Measurements from ENCODE around the gene DNAH1. TPM values are rescaled to one million over a fixed set of nuclear protein-coding genes. Genes with fewer than 3 reads are reported as not detected.
A peak's percentile ranks its signal among the peaks of the same experiment; 100 is the strongest.

DNAH1 gene
- total RNA-seq, 1 experiment from 2014 or later, result 1.0 TPM

- in situ Hi-C loops (cut with HindIII; ENCODE audit: low pct_unique_long_range_greater_than_20kb, low sequenced_read_pairs), result no loop called here
- peak; percentile 65 for DNase-seq (ENCODE audit: low read depth)
Measured at GRCh38 chr3:52289747-52290595, 26.1 kb upstream of the DNAH1 start.

- in situ Hi-C loops (cut with HindIII; ENCODE audit: low pct_unique_long_range_greater_than_20kb, low sequenced_read_pairs), result no loop called here
- no peak for DNase-seq (ENCODE audit: low read depth)
Measured at GRCh38 chr3:52290596-52291507, 25.3 kb upstream of the DNAH1 start.

- no peak for DNase-seq (ENCODE audit: low read depth)
- in situ Hi-C loops (cut with HindIII; ENCODE audit: low pct_unique_long_range_greater_than_20kb, low sequenced_read_pairs), result no loop called here
Measured at GRCh38 chr3:52291508-52292181, 24.5 kb upstream of the DNAH1 start.

- DNase-seq (ENCODE audit: low read depth), result no peak
- in situ Hi-C loops (cut with HindIII; ENCODE audit: low pct_unique_long_range_greater_than_20kb, low sequenced_read_pairs), result no loop called here
Measured at GRCh38 chr3:52292247-52293065, 23.7 kb upstream of the DNAH1 start.

GRCh38 chr3:52293491-52294319 is 22.4 kb upstream of the DNAH1 start:
- DNase-seq (ENCODE audit: low read depth), result no peak
- in situ Hi-C loops (cut with HindIII; ENCODE audit: low pct_unique_long_range_greater_than_20kb, low sequenced_read_pairs), result no loop called here

GRCh38 chr3:52294320-52295150 is 21.6 kb upstream of the DNAH1 start:
- in situ Hi-C loops (cut with HindIII; ENCODE audit: low pct_unique_long_range_greater_than_20kb, low sequenced_read_pairs), result no loop called here
- no peak for DNase-seq (ENCODE audit: low read depth)

- in situ Hi-C loops (cut with HindIII; ENCODE audit: low pct_unique_long_range_greater_than_20kb, low sequenced_read_pairs), result no loop called here
- no peak for DNase-seq (ENCODE audit: low read depth)
Measured at GRCh38 chr3:52295671-52296208, 20.4 kb upstream of the DNAH1 start.

- no peak for DNase-seq (ENCODE audit: low read depth)
- in situ Hi-C loops (cut with HindIII; ENCODE audit: low pct_unique_long_range_greater_than_20kb, low sequenced_read_pairs), result no loop called here
Measured at GRCh38 chr3:52297242-52298148, 18.6 kb upstream of the DNAH1 start.

- DNase-seq (ENCODE audit: low read depth), result no peak
- in situ Hi-C loops (cut with HindIII; ENCODE audit: low pct_unique_long_range_greater_than_20kb, low sequenced_read_pairs), result no loop called here
Measured at GRCh38 chr3:52298149-52299098, 17.7 kb upstream of the DNAH1 start.

- in situ Hi-C loops (cut with HindIII; ENCODE audit: low pct_unique_long_range_greater_than_20kb, low sequenced_read_pairs), result no loop called here
- no peak for DNase-seq (ENCODE audit: low read depth)
Measured at GRCh38 chr3:52299247-52299878, 16.8 kb upstream of the DNAH1 start.

GRCh38 chr3:52299879-52300611 is 16.1 kb upstream of the DNAH1 start:
- DNase-seq (ENCODE audit: low read depth), result peak; percentile 65
- in situ Hi-C loops (cut with HindIII; ENCODE audit: low pct_unique_long_range_greater_than_20kb, low sequenced_read_pairs), result no loop called here

- DNase-seq (ENCODE audit: low read depth), result no peak
- in situ Hi-C loops (cut with HindIII; ENCODE audit: low pct_unique_long_range_greater_than_20kb, low sequenced_read_pairs), result no loop called here
Measured at GRCh38 chr3:52302426-52303145, 13.5 kb upstream of the DNAH1 start.

- no peak for DNase-seq (ENCODE audit: low read depth)
- in situ Hi-C loops (cut with HindIII; ENCODE audit: low pct_unique_long_range_greater_than_20kb, low sequenced_read_pairs), result no loop called here
Measured at GRCh38 chr3:52303811-52304210, 12.3 kb upstream of the DNAH1 start.
